SKM-1 treated with dmso at 0.1 percent for 144 hours (cell line): Measurements from ENCODE around the gene PLPP1.
"Not testable (repeated sequence)": the region's sequence is repeated elsewhere in the genome, so short reads cannot be mapped to it uniquely, and the experiment has no call there.

ENCODE experiments used
- DNase-seq: peaks from one replicate; lab custom pipeline; 2025; ENCODE audit not compliant: unreplicated experiment; lab: John Stamatoyannopoulos, UW

The PLPP1 gene

DNA sequence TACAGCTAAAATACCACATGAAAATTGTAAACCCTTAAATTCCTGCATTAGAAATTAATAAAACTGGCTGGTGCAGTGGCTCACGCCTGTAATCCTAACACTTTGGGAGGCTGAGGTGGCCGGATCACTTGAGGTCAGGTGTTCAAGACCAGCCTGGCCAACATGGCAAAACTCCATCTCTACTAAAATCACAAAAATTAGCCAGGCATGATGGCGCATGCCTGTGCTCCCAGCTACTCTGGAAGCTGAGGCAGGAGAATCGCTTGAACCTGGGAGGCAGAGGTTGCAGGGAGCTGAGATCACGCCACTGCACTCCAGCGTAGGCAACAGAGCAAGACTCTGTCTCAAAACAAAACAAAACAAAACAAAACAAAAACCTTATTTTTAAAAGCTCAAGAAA lies 29.1 kb downstream of the PLPP1 start:
- DNase-seq = not testable (repeated sequence)

DNA sequence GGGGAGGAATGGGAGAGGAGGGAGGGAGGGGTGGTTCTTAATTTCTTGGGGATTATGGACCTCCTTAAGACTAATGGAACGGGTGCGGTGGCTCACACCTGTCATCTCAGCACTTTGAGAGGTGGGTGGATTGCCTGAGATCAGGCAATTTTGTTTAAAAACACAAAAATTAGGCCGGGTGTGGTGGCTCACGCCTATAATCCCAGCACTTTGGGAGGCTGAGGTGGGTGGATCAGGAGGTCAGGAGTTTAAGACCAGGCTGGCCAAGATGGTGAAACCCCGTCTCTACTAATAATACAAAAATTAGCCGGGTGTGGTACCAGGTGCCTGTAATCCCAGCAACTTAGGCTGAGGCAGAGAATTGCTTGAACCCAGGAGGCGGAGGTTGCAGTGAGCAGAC lies 30.8 kb downstream of the PLPP1 start:
- DNase-seq = not testable (repeated sequence)

DNA sequence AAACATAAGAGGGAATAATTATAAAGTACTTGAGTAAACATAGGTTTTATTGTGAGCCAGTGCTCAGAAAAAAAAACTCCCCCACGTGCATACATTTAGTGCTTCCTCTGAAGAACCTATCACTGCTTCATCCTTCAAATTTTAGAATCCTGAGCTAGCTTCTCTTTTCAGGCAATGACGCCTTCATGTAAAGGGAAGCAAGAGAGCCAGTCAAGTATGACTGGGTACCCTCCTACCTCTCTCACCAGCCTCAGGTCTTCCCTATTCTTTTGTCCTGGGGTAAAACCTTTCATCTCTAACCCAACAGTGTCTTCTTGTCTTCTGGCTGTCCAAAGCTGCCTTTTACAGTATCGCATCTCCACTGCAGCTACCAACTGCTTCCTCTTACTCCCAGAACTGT lies 32.0 kb downstream of the PLPP1 start:
- DNase-seq = no peak

DNA sequence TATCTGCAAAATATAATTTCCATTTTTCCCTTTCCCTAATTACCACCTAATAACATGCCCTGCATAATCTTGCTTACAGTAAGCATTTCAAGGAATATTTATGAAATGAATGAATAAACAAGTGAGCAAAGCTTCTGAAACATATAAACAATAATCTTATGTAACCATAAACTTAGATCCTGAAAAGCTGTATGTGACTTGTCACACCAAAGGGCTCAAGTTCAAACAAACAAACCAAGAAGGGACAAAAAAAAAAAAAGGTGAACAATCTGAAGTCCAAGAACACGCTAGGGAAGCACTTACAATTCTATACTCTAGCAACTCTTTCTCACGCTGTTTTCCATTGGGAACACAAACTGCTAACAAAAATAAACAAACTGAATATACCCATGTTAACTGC lies 36.3 kb downstream of the PLPP1 start:
- no peak for DNase-seq

DNA sequence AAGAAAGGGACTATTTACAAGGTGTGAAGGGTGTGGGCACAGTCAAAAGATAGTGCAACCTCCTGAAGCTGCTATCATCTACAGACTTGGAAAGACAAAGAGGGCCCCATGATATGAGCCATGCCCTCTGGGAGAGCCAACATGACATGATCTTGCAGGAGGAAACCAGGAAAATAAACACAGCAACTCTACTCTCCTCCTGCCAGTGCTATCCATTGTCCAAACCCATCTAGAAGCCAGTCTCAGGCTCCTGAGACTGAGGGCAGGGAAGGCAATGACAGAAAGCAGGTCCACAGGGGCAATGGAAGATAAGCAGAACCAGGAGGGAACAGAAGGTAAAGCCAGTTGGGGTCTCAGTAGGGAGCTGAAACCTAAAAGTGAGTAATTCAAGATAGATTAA lies 37.1 kb downstream of the PLPP1 start:
- DNase-seq = no peak

DNA sequence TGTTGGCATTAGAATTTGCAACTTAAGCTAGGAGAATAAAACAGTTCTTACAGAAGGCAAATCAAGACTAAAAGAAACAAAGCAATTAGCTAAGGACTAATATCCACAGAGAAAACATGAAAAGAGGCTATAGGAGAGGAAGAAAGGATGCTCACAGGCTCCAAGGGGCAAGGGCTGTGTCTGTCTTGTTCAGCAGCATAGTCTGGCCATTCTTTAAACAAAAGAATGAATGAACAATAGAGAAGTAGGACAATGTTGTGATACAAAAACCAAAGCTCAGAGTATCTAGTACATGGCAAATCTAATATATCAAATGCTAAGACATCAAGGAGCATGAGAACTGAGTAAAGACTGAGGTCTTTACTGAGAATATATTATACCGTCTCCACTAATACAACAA lies 39.5 kb downstream of the PLPP1 start:
- DNase-seq = no peak

DNA sequence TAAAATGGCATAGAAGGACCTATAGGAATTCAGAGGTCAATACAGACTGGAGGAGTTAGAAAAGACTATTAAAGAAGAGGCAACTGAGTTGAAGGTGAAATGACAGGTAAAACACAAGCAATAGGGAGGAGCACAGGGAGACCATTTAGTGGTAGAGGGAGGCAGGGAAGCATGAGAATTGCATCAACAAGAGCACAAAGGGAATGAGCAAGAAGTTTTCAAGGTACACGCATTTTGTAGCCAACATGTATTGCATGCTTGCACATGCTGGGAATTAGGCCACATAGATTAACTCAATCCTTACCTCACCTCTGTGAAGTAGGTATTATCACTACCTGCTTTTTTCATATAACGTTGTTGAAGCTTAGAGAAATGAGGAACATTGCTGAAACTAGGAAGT lies 42.3 kb downstream of the PLPP1 start:
- DNase-seq = no peak

DNA sequence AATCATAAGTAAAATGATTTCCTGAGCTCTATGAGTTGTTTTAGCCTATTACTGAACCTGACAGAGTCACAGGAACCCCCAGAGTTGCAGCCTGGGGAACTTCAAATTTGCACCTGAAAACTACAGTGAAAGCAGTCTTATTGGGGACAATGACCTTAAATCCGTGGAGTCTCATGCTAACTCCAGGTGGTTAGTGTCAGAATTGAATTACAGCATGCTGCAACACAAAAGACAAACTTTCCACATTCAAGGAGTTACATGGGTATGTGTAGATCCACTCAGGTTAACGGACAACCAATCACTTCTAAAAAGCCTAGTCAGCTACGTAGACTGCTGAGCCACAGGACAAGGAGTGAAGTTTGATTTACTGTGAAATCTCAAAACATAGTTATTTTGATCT lies 49.7 kb downstream of the PLPP1 start:
- DNase-seq = no peak

DNA sequence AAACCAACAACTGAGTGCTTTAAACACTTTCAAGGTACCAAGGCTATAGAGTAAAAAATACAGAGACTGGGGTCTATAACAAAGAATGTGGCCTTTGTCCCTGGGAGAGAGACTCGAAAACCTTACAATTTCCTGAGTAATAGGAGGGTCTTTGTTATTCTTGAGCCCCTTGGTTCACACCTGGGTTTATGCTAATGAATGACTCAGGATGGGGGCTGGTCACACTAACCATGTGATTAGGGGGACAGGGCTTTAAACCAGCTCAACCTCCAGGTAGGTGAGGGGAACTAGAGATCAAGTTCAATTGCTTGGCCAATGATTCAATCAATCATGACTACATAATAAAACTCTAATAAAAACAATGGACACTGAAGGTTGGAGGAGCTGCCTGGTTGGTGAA lies 50.2 kb downstream of the PLPP1 start:
- no peak for DNase-seq

DNA sequence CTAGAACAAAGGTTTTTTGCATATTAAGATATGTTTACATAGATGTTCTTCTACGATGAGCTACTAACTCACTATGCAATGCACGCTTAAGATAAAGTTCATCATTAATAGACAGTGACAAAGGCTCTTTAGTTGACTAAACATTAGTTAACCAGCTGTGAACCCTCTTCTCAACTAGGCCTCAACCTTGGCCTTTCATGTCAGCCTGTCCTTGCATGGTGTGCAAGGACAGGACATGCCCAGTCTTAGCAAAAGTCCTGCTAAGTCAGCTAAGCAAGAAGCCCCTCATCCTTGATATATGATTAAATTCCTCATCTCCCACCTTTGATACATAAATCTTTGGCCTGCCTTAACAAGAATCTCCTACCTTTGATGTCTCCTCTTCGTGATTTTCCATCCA lies 50.9 kb downstream of the PLPP1 start:
- no peak for DNase-seq

DNA sequence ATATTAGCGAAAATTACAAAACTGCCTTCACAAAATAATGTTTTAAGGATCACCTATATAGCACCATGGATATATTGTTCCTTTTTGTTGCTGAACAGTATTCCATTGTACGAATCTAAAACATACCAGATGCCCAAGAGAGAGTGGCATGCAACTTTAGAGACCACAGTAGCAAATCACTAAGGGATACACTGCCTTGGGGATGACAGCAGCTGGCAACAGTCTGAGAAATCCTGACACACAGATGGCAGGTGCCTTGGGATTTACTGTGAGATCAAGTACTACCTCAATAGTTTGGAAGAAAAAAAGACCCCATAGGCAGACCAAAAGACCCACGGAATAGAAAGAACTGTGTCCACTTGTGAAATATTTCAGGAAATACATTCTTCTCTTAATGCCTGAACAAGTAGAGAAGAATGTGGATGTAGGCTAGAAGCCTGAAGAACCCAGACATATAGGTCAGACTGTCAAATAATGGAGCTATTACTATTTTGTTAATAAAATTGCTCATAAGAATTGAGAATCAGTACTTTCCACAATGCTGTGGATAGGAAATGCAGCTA lies 53.4 kb downstream of the PLPP1 start:
- DNase-seq = no peak

DNA sequence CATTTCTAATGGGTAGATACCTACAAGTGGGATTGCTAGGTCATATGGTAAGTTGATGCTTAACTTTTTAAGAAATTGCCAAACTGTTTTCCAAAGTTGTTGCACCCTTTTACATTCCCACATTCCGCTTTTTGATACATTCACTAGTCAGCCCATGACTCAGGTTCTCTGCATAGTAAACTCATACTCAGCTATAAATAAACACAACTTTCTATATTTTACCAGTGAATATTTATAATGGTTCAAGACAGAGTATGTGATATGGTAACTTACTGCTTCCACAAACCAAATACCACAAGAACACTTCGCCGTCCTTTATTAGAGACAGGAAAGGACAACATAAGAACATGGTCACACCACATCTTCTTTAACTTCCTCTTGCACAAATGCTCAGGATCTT lies 54.0 kb downstream of the PLPP1 start:
- no peak for DNase-seq

DNA sequence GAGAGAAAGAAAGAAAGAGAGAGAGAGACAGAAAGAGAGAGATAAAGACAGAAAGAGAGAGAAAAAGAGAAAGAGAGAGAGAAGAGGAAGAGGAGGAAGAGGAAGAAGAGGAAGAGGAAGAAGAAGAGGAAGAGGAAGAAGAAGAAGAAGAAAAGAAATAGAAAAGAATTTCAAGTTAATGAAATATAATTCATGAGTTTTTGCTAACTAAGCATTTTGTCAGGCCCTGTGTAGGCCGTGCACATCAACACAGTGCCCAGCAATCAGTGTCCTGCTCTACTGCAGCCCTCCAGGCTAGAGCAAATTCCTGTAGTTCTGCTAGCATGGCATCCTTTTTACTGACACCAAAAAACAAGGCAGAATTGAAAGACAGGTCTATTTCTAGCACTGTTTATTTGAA lies 62.1 kb downstream of the PLPP1 start:
- DNase-seq = no peak

DNA sequence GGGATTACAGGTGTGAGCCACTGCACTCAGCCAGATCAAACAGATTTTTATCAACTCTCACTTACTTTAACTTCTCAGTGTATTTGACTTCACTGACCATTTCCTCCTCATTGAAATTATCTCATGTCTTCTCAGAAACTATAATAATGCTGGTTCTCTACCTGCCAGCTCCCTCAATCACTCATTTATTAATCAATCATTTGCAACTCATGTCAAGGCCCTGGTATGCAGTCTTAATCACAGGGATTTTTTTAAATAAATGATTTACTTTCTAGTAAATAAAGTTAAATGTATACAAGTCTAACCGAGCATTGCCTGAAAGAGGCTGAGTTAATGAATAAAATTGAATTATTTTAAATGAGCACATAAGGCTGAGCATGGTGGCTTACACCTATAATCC lies 63.3 kb downstream of the PLPP1 start:
- no peak for DNase-seq

DNA sequence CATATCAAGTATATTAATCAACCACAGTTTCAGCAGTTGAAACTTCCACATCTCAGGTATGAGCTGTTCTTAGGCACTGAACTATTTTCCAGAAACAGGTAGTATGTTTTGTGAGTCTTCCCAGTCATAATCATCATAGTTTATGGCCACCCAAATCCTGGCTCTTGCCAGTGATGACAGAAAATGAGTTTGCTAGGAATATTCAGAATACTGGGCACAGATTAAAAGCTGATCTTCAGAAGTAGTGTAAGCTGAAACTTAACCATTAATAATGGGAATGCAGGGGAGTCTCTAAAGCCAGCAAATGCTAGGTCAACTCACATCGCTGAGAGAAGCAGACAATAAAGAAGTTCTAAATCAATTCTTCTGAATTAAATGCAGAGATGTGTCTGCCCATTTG lies 64.5 kb downstream of the PLPP1 start:
- no peak for DNase-seq

DNA sequence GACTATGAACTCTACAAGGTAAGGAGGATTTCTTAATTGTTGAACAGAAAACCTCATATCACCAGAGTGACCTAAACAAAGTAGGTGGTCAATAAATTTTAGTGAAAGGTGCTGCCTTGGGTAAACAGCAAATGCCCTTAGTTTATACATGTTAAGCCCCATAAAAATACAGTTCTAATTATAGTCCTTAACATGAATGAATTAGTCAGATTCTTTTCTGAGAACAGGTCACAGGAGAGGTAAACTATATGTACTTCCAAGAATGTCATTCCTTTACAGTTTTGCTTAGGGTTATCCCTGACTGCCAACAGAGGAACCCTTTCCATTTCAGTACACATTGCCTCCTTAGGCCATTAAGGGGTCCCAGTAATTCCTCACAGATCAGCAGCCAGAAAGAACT lies 64.9 kb downstream of the PLPP1 start:
- no peak for DNase-seq

DNA sequence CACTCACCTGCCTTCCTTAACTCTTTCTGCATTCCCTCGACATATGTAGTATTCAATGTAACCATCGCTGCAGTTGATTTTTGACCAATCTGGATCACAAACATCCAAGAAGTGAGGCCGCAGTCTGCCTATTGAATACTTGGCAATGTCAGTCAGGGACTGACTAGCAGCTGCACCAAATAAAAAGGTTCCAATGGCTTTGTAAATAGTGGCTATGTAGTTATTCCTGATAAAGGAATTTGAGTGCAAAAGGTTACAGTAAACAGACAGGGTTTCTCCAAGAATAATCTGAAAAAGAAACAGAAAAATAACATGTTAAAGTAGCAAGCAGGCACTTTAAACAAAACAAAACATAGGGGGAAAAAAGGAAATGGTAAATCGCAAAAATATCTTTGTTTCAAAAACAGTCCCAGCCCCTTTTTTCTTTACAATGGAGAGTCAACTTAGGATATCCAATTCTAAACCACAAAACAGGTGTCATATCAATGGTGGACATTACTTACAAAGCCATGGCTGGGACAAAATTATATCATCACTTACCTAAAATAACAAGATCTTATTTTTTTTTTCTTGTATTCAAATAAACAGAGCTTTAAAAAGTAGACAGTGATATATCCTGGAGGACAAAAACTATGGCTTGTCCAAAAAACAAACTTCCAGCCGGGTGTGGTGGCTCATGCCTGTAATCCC lies 66.8 kb downstream of the PLPP1 start:
- no peak for DNase-seq

DNA sequence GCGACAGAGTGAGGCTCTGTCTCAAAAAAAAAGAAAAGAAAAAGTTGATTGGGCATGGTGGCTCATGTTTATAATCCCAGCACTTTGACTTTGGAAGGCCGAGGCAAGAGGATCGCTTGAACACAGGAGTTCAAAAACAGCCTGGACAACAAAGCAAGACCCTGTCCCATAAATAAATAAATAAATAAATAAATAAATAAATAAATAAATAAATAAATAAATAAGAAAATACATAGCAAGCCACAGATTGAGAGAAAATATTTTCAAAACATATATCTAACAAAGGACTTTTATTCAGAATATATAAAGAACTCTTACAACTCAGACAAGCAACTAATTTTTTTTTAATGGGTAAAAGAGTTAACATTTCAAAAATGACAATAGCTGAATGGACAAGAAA lies 71.2 kb downstream of the PLPP1 start:
- DNase-seq = no peak

DNA sequence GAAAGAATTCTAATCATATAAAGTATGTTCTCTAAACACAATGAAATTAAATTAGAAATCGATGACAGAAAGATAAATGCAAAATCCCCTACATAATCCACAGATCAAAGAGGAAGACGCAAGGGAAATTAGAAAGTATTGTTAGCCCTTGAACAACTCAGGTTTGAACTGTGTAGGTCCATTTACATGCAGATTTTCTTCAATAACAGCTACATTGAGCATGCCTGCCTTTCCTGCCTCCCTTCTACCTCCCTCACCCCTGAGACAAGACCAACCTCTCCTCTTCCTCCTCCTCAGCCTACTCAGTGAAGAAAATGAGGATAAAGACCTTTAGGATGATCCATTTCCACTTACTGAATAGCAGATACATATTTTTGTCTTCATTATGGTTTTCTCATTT lies 75.2 kb downstream of the PLPP1 start:
- DNase-seq = no peak

DNA sequence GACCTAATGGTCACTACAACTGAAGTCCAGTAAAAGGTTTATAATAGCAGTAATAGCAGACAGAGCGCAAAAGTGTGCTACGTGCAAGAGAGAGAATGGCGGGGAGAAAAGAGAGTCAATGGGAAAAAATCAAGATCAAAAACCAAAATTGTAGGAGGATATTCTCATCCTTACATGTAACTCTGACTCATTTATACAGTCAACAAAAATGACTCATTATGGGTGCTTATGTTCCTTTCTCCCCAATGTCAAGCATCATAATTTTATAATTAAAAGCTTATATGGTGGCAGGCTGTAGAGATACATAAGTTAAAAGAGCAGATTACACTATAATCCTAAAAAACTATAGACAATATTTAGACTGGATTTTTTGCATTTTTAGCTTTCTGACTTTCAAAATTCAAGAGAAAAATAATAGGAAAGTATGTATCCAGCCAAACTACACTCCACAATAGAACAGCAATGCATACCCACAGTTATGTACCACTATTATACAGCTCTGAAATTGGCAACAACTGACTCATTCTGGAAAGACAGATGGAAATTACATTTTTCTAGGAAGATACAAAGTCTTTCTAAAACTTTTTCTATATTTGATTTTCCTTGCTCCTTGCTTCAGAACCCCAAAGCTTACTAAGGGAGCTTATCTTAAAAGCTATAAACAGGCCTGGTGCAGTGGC lies 78.4 kb downstream of the PLPP1 start:
- DNase-seq = no peak

DNA sequence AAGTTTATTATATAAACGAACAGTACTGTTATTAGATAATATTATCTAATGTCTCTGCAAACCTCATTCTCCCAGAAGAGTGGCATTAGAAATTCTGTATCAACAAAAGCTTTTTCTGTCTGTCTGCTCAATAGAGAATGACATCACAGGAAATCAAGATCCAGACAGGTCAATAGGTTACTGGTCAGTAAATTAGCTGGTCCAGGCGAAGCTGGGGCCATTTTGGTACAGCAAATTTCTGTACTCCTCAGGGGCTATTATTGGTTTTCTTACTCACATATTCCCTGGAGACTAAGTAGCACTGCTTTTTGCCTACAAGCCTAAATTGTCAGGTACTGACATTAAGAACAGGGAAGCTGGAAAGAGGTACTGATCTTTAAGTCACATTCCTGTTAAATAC lies 80.5 kb downstream of the PLPP1 start:
- DNase-seq = no peak

DNA sequence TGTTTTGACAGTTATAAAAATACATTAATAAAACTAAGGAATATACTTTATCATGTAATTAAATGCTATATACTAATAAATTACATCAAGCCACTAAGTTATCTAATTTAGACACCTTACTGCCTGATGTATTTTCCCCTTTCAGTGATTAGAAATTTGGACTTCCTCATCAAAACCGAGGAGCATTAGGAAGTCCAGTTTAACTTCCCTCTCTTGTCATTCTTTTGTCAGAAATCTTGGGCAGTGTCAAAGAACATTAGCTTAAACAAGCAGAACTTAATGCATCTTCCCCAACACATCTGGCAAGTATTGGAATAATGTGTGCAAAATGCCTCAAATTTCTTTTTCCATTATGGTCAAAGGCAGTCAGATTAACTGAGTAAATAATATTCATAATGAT lies 81.6 kb downstream of the PLPP1 start:
- peak; percentile 15 for DNase-seq

DNA sequence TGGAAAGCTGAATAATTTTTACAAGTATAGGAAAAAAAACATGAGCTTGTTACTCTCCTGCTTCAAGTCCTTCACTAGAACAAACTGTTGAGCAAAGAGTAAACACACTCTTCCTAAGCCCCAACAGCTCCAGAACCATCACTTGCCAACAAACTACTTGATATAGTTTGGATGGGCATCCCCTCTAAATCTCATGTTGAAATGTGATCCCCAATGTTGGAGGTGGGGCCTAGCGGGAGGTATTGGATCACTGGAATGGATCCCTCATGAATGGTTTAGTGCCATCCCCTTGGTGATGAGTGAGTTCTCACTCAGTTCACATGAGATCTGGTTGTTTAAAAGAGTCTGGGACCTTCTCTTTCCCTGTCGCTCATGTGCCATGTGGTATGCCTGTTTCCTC lies 82.8 kb downstream of the PLPP1 start:
- DNase-seq = no peak
